K562 (cell line): ENCODE measurements around the gene KDM4C. TPM values are rescaled to one million over a fixed set of nuclear protein-coding genes. Genes with fewer than 3 reads are reported as not detected.

Source experiments
- ATAC-seq: fragments of 200-7000 bp; cut with Tn5 transposase; 3 replicates; pipeline ENCODE4 v1.9.1; 2020; ENCODE audit warnings: moderate library complexity
- BruUV-seq: library from RNA; stranded (reverse); fragments of 400-500 nt; replicated peaks from 2 replicates; lab custom pipeline; 2021; lab: Mats Ljungman, UMichigan
- CTCF ChIA-PET: fragments of 300-600 bp; formaldehyde crosslinking; extraction: SDS; loops from one replicate; lab custom pipeline; 2021; ENCODE audit warnings: low intra/inter-chr PET ratio; lab: Yijun Ruan, JAX
- POLR2A ChIA-PET: fragments of 300-600, 350-650 bp; sonication (Branson Sonifier 250); formaldehyde crosslinking; extraction: SDS; loops from one replicate; lab custom pipeline; 2021; ENCODE audit warnings: antibody characterized with exemption, inconsistent platforms; lab: Yijun Ruan, JAX
- DNase-seq, 4 experiments: peaks; one replicate each; pipeline versions ENCODE4 v3.0.0 to v3.0.0-alpha.2; 2011 to 2018; ENCODE audit warnings: low spot score in 3 of 4, mixed read lengths in 3 of 4; ENCODE audit errors: extremely low read depth in 1 of 4
- FAIRE-seq: peaks from 2 replicates; lab custom pipeline; 2011; peaks lifted over from hg19 to GRCh38; lab: Jason Lieb, UNC
- H2AFZ ChIP-seq: 2 replicates; pipeline ENCODE4 v1.6.0; 2011; ENCODE audit warnings: low read depth, low read length, control low read depth, inconsistent platforms
- H3K27ac ChIP-seq: fragments of 200-600 bp; 3 replicates; pipeline ENCODE4 v1.8.0; 2011; ENCODE audit warnings: low read depth, mild to moderate bottlenecking, control low read depth, inconsistent platforms, low read length, moderate library complexity, mixed read lengths; ENCODE audit errors: extremely low read depth
- H3K27me3 ChIP-seq, 2 experiments: fragments of 300-600 bp in 1 of 2; 2 replicates in 1 of 2; 3 replicates in 1 of 2; pipeline versions ENCODE4 v1.6.0 to v1.8.0; 2011; ENCODE audit warnings: inconsistent platforms in 2 of 2, low read length in 2 of 2, mild to moderate bottlenecking in 1 of 2, mixed read lengths in 1 of 2, moderate library complexity in 1 of 2; ENCODE audit not compliant: control insufficient read depth in 2 of 2, insufficient read depth in 2 of 2
- H3K36me3 ChIP-seq: fragments of 300-600 bp; 3 replicates; pipeline ENCODE4 v1.8.0; 2011; ENCODE audit warnings: mild to moderate bottlenecking, low read length, inconsistent platforms; ENCODE audit not compliant: control insufficient read depth, insufficient read depth
- H3K4me1 ChIP-seq, 2 experiments: fragments of 200-600 bp in 1 of 2; replicated peaks in 1 of 2; 2 replicates in 1 of 2; 3 replicates in 1 of 2; pipeline versions ENCODE4 v1.5.1 to v1.8.0; 2011; ENCODE audit warnings: inconsistent platforms in 2 of 2, low read length in 2 of 2, mild to moderate bottlenecking in 1 of 2, mixed read lengths in 1 of 2, moderate library complexity in 1 of 2; ENCODE audit not compliant: control insufficient read depth in 2 of 2, insufficient read depth in 2 of 2
- H3K4me2 ChIP-seq: 2 replicates; pipeline ENCODE4 v1.6.1; 2011; ENCODE audit warnings: low read length, control low read depth, inconsistent platforms, mixed read lengths; ENCODE audit not compliant: insufficient read depth
- H3K4me3 ChIP-seq: fragments of 200-600 bp; sonication (generic), shearing (Covaris generic); 2 replicates; pipeline ENCODE4 v1.5.1; 2016; ENCODE audit warnings: control low read depth, inconsistent platforms
- H3K79me2 ChIP-seq: fragments of 200-600 bp; 3 replicates; pipeline ENCODE4 v1.8.0; 2011; ENCODE audit warnings: low read length, inconsistent platforms; ENCODE audit not compliant: control insufficient read depth, insufficient read depth
- H3K9ac ChIP-seq, 2 experiments: 2 replicates each; pipeline versions ENCODE4 v1.6.0 to v1.6.1; 2011; ENCODE audit warnings: low read depth in 2 of 2, low read length in 2 of 2, control low read depth in 1 of 2, inconsistent platforms in 1 of 2, mild to moderate bottlenecking in 1 of 2, mixed read lengths in 1 of 2; ENCODE audit not compliant: insufficient read depth in 1 of 2
- H3K9me1 ChIP-seq: one replicate; pipeline ENCODE4 v1.6.0; 2011; ENCODE audit warnings: inconsistent platforms, mild to moderate bottlenecking, low read length, moderate library complexity; ENCODE audit not compliant: control insufficient read depth, insufficient read depth
- H3K9me3 ChIP-seq: replicated peaks from 2 replicates; pipeline ENCODE4 v1.5.1; 2011; ENCODE audit warnings: low read depth, low read length, inconsistent platforms; ENCODE audit not compliant: control insufficient read depth, insufficient read depth
- H4K20me1 ChIP-seq: replicated peaks from 2 replicates; pipeline ENCODE4 v1.6.1; 2011; ENCODE audit warnings: low read length, inconsistent platforms, mixed read lengths; ENCODE audit not compliant: control insufficient read depth, insufficient read depth
- MGA ChIP-seq: fragments of 450-650 bp; IDR thresholded peaks from 2 replicates; pipeline ENCODE4 v1.6.1; 2016; ENCODE audit warnings: mild to moderate bottlenecking, moderate library complexity
- ZBTB26 ChIP-seq: fragments of 450-650 bp; formaldehyde crosslinking; IDR thresholded peaks from 2 replicates; pipeline ENCODE4 v1.4.0; 2022; ENCODE audit warnings: missing genetic modification characterization
- ZNF347 ChIP-seq: fragments of 450-650 bp; formaldehyde crosslinking; IDR thresholded peaks from 2 replicates; pipeline ENCODE4 v1.4.0; 2020; ENCODE audit warnings: low read depth, mild to moderate bottlenecking, moderate library complexity
- WGBS: fragments of 100-300 bp; shearing (Covaris generic); methylation state at CpG from one replicate; pipeline ENCODE4 v1.1.6; 2016; ENCODE audit warnings: low coverage, mixed read lengths; ENCODE audit not compliant: insufficient coverage; ENCODE audit errors: missing lambda C conversion rate; 5-methylcytosine and 5-hydroxymethylcytosine counted together
- in situ Hi-C: fragments of 300-500 bp; cut with MboI; formaldehyde crosslinking; loops from 4 replicates; pipeline ENCODE4 v1.15.0; 2018; ENCODE audit warnings: inconsistent platforms, mixed read lengths
- intact Hi-C: fragments of 100-400 bp; cut with micrococcal nuclease; formaldehyde crosslinking; loops from 2 replicates; pipeline ENCODE4 v1.14.2; 2022
- polyA plus RNA-seq, 8 experiments: library from polyadenylated mRNA; depleted of rRNA in 4 of 8; stranded (reverse) in 5 of 8; unstranded in 3 of 8; fragments of >200 nt; fragmentation: Nextera tagmentation in 2 of 8; fragmentation: Illumina TruSeq in 1 of 8; extraction: Ambion mirVana in 2 of 8; extraction: Trizol in 1 of 8; gene quantifications; 2 replicates each; pipeline versions ENCODE4 v1.2.1 to v1.2.3, GENCODE V29; 2011 to 2014; ENCODE audit warnings: inconsistent platforms in 1 of 8, missing spikeins in 1 of 8
- total RNA-seq, 7 experiments: library from RNA; depleted of rRNA in 6 of 7; stranded (reverse); fragments of >200 nt in 6 of 7; fragmentation: Illumina TruSeq in 2 of 7; extraction: Trizol in 2 of 7; gene quantifications; 2 replicates each; pipeline versions ENCODE4 v1.2.1 to v1.2.3, GENCODE V29; 2011 to 2021; ENCODE audit warnings: low replicate concordance in 1 of 7
- TF ChIP-seq, protein P1 (sequence below): fragments of 150-350 bp; conservative IDR thresholded peaks from 2 replicates; pipeline ENCODE4 v1.6.1; 2014; ENCODE audit warnings: low read length
- TF ChIP-seq, protein P2 (sequence below): fragments of 450-650 bp; formaldehyde crosslinking; IDR thresholded peaks from 2 replicates; pipeline ENCODE4 v1.4.0; 2020; ENCODE audit warnings: mild to moderate bottlenecking, moderate library complexity

Gene KDM4C
- total and polyA plus RNA-seq, 9 of the 15 experiments (the other 6 are each of a cell fraction or from before 2014, with no cell fraction given): 5.4 to 17.0 (median 12.6) TPM

GRCh38 chr9:6787793-6788161 lies 30.0 kb downstream of the KDM4C start:
- no peaks in the 10 kb centered on the region for H3K9me1 ChIP-seq
- H3K79me2 ChIP-seq: peaks cover 70% of the 10 kb centered on the region
- ChIA-PET POLR2A (interaction anchor here (0.6 kb wide), 1 partner anchor 445 kb away, joined by 3 read pairs; no protein-coding TSS in a partner anchor), CTCF (no interaction called here)
- H3K9ac ChIP-seq: no peak overlapping the region
- intact Hi-C loops: no loop called here
- H3K27ac ChIP-seq: no peak overlapping the region
- 79% methylated on average over 3 of the region's 3 CpGs for WGBS
- FAIRE-seq: no peak
- no TSS peak for BruUV-seq
- no peak for DNase-seq
- H2AFZ ChIP-seq: no peak overlapping the region
- no peaks in the 10 kb centered on the region for H3K9me3 ChIP-seq
- no peak for ATAC-seq
- H3K4me2 ChIP-seq: no peak overlapping the region
- H3K4me3 ChIP-seq: no peak overlapping the region
- peaks cover 17% of the 10 kb centered on the region for H4K20me1 ChIP-seq
- H3K4me1 ChIP-seq: peaks cover 0 to 9% of the 10 kb centered on the region in 2 experiments; a peak in 3 of 5 replicates
- H3K36me3 ChIP-seq: no peaks in the 10 kb centered on the region
- in situ Hi-C loops: no loop called here
- H3K27me3 ChIP-seq: no peaks in the 10 kb centered on the region
- TF ChIP-seq ZBTB26 (CRISPR knock-in tag) (no peak), MGA (no peak), ZNF347 (no peak)
- TF ChIP-seq, protein P1, sequence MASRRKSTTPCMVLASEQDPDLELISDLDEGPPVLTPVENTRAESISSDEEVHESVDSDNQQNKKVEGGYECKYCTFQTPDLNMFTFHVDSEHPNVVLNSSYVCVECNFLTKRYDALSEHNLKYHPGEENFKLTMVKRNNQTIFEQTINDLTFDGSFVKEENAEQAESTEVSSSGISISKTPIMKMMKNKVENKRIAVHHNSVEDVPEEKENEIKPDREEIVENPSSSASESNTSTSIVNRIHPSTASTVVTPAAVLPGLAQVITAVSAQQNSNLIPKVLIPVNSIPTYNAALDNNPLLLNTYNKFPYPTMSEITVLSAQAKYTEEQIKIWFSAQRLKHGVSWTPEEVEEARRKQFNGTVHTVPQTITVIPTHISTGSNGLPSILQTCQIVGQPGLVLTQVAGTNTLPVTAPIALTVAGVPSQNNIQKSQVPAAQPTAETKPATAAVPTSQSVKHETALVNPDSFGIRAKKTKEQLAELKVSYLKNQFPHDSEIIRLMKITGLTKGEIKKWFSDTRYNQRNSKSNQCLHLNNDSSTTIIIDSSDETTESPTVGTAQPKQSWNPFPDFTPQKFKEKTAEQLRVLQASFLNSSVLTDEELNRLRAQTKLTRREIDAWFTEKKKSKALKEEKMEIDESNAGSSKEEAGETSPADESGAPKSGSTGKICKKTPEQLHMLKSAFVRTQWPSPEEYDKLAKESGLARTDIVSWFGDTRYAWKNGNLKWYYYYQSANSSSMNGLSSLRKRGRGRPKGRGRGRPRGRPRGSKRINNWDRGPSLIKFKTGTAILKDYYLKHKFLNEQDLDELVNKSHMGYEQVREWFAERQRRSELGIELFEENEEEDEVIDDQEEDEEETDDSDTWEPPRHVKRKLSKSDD: no peak
- TF ChIP-seq, protein P2, sequence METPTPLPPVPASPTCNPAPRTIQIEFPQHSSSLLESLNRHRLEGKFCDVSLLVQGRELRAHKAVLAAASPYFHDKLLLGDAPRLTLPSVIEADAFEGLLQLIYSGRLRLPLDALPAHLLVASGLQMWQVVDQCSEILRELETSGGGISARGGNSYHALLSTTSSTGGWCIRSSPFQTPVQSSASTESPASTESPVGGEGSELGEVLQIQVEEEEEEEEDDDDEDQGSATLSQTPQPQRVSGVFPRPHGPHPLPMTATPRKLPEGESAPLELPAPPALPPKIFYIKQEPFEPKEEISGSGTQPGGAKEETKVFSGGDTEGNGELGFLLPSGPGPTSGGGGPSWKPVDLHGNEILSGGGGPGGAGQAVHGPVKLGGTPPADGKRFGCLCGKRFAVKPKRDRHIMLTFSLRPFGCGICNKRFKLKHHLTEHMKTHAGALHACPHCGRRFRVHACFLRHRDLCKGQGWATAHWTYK: no peak
